Hair follicle dermal papilla cell (primary cell): ENCODE data around the gene ID2. TPM values are rescaled to one million over a fixed set of nuclear protein-coding genes. Genes with fewer than 3 reads are reported as not detected.

Experiments
- total RNA-seq: library from RNA; depleted of rRNA; stranded (reverse); fragments of >200 nt; gene quantifications from 2 replicates; pipeline ENCODE4 v1.2.3, GENCODE V29; 2012

ID2 gene
- total RNA-seq, result 62.7 and 66.0 TPM in 2 replicates

GRCh38 chr2:8681786-8682692 lies at the start of gene ID2:
TSS of gene ID2 (plus strand) at chr2:8682056. CDS start at chr2:8682166, 110 bp downstream.

Other genes with a start within 250 kb of the ID2 start
- gene KIDINS220, start 155.6 kb downstream of the ID2 start, total RNA-seq, result 91.6 and 109 TPM in 2 replicates